ENCODE results near the gene ZNF423.

ZNF423 gene

DNA sequence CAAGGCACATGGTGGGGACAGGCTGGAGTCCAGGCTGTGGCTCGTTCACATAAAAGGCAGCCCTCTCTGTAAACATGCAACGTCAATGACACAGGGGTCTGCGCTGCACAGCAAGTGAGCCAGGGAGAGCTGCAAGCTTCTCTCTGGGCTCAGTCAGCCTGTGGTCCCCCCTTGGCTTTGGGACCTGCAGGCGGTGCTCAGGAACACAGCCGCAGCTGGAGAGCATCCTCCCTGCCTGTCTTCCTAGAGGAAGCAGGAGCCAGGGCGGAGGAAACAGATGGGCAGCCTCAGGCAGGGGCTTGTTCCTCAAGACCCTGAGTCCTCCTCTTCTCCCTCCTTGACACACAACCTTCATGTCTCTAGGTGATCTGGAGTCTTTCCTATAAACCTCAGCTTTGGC lies 254.3 kb downstream of the ZNF423 start:
- no peak for DNase-seq (ENCODE audit: low read depth)
- no peak overlapping the region for H3K4me3 ChIP-seq (ENCODE audit: low read length)
- no peak for TF ChIP-seq CTCF (conservative IDR thresholded peaks at IDR 0.05; ENCODE audit: low read length)

- no peak overlapping the region for H3K4me3 ChIP-seq (ENCODE audit: low read length)
- no peak for TF ChIP-seq CTCF (conservative IDR thresholded peaks at IDR 0.05; ENCODE audit: low read length)
- DNase-seq (ENCODE audit: low read depth): no peak
These were observed 254.9 kb downstream of the ZNF423 start for GRCh38 chr16:49600976-49601375.

GRCh38 chr16:49600536-49600935 lies 255.4 kb downstream of the ZNF423 start:
- H3K4me3 ChIP-seq (ENCODE audit: low read length): no peak overlapping the region
- no peak for DNase-seq (ENCODE audit: low read depth)
- no peak for TF ChIP-seq CTCF (conservative IDR thresholded peaks at IDR 0.05; ENCODE audit: low read length)

GRCh38 chr16:49599704-49600103 lies 256.2 kb downstream of the ZNF423 start:
- no peak for DNase-seq (ENCODE audit: low read depth)
- no peak overlapping the region for H3K4me3 ChIP-seq (ENCODE audit: low read length)
- no peak for TF ChIP-seq CTCF (conservative IDR thresholded peaks at IDR 0.05; ENCODE audit: low read length)

- no peak for TF ChIP-seq CTCF (conservative IDR thresholded peaks at IDR 0.05; ENCODE audit: low read length)
- DNase-seq (ENCODE audit: low read depth): no peak
- no peak overlapping the region for H3K4me3 ChIP-seq (ENCODE audit: low read length)
These were observed 256.6 kb downstream of the ZNF423 start for GRCh38 chr16:49599281-49599680.

DNA sequence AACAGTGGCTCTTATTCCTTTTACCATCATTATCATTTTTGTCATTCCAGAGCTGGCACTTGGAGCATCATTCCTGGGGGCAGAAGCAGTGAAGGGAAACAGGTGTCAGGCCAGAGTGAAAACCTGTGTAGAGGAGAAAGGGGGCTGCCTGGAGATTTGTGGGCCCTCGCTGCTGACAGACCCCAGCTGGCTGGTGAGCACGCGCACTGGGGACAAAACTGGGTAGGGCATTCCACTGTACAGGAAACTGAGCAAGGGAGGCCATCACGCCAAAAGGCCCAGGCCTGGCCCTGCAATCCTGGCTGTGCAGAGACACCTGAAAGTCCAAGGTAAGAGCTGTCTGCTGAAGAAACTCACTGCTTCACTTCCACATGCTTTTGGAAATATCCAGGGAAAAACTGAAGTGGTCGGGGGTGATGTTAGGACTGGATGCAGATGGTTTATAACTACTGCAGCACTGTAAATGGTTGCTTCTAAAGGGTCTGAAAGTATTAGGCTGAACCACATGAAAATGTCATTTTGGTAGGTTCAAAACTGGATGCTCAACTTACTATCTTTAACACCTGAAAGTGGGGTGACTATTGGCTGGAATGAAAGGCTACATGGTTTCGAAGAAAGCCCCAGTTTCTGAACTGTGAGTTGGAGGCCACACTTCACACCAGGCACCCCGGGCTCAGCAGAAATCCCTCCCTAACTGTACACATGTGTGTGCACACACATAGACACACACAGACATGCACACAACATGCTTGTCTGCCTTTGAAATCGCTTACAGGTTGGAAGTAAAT lies 257.3 kb downstream of the ZNF423 start:
- H3K4me3 ChIP-seq (ENCODE audit: low read length): no peak overlapping the region
- no peak for TF ChIP-seq CTCF (conservative IDR thresholded peaks at IDR 0.05; ENCODE audit: low read length)
- no peak for DNase-seq (ENCODE audit: low read depth)

DNA sequence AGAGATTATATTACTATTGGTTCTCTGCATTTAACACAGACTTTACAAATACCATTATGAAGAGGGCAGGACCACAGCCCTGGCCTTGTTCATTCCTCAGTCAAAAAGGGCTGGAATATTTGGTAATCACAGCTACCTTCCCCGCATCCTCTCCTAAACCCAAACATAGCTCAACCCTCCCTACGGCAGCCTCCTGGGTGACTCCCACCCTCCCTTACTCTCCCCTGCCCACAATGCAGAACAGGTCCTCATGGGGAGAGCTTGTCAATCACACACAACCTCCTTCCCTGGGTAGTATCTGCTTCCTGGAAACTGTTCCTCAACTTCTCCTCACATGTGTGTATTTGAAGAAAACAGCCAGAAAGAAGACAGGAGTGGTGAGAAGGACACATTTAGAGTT lies 258.1 kb downstream of the ZNF423 start:
- DNase-seq (ENCODE audit: low read depth): no peak
- H3K4me3 ChIP-seq (ENCODE audit: low read length): no peak overlapping the region
- TF ChIP-seq CTCF (conservative IDR thresholded peaks at IDR 0.05; ENCODE audit: low read length): no peak
